ENCODE measurements around the gene NEGR1.

DNA sequence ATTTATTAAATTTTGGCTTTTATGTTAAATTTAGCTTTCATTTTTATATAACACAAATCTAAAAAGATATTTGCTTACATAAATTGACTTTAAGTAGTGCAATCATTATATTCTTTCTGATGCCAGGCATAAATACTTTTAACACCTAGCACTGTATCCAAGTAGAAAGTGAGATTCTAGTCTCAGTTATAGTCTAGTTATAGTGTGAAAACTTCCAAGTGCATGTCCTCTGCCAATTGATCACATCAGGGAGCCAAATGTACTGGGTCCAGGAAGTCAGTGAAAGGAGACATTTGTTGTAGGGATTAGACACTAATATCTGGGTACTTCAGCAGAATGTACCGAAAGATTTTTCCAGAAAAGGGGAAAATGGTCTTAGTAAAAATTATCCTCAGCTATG, 910.8 kb downstream of the NEGR1 start:
- TF ChIP-seq, protein P1, sequence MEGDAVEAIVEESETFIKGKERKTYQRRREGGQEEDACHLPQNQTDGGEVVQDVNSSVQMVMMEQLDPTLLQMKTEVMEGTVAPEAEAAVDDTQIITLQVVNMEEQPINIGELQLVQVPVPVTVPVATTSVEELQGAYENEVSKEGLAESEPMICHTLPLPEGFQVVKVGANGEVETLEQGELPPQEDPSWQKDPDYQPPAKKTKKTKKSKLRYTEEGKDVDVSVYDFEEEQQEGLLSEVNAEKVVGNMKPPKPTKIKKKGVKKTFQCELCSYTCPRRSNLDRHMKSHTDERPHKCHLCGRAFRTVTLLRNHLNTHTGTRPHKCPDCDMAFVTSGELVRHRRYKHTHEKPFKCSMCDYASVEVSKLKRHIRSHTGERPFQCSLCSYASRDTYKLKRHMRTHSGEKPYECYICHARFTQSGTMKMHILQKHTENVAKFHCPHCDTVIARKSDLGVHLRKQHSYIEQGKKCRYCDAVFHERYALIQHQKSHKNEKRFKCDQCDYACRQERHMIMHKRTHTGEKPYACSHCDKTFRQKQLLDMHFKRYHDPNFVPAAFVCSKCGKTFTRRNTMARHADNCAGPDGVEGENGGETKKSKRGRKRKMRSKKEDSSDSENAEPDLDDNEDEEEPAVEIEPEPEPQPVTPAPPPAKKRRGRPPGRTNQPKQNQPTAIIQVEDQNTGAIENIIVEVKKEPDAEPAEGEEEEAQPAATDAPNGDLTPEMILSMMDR (IDR thresholded peaks at IDR 0.05; ENCODE audit: insufficient read depth, low read depth, low read length) = no peak
- TF ChIP-seq EZH2 (IDR thresholded peaks at IDR 0.05; ENCODE audit: insufficient read depth, low read length) = no peak
